Activated naive CD8-positive, alpha-beta T cell treated with anti-CD3 and anti-CD28 coated beads, Interleukin-2, amount 50 U/mL, for 24 hours (primary cell): Measurements from ENCODE around the gene EFCAB13.
"Not testable (repeated sequence)": the region's sequence is repeated elsewhere in the genome, so short reads cannot be mapped to it uniquely, and the experiment has no call there.

Experiments
- ATAC-seq: fragments of 150-1000 bp; cut with Tn5 transposase; one replicate; pipeline ENCODE4 v1.10.0; 2021
- DNase-seq: peaks from one replicate; pipeline ENCODE4 v3.0.0; 2021
- H3K27ac Mint-ChIP-seq: one replicate; pipeline ENCODE4 v1.8.0; 2021; ENCODE audit warnings: mild to moderate bottlenecking, mixed read lengths
- H3K27me3 Mint-ChIP-seq: one replicate; pipeline ENCODE4 v1.8.0; 2021; ENCODE audit warnings: mixed read lengths
- H3K36me3 Mint-ChIP-seq: one replicate; pipeline ENCODE4 v1.8.0; 2021; ENCODE audit warnings: low read depth, mixed read lengths
- H3K4me1 Mint-ChIP-seq: one replicate; pipeline ENCODE4 v1.8.0; 2021; ENCODE audit warnings: mixed read lengths
- H3K4me3 Mint-ChIP-seq: one replicate; pipeline ENCODE4 v1.8.0; 2021; ENCODE audit warnings: mild to moderate bottlenecking, moderate library complexity, mixed read lengths
- H3K9me3 Mint-ChIP-seq: one replicate; pipeline ENCODE4 v1.8.0; 2021; ENCODE audit warnings: mixed read lengths

Gene EFCAB13

GRCh38 chr17:47335101-47335936 lies 11.6 kb downstream of the EFCAB13 start:
- DNase-seq, result no peak
- no peaks in the 10 kb centered on the region for H3K4me1 Mint-ChIP-seq
- peaks cover 16% of the 10 kb centered on the region for H3K36me3 Mint-ChIP-seq
- H3K27ac Mint-ChIP-seq, result no peak overlapping the region
- no peaks in the 10 kb centered on the region for H3K27me3 Mint-ChIP-seq
- H3K9me3 Mint-ChIP-seq, result no peaks in the 10 kb centered on the region
- no peak for ATAC-seq
- H3K4me3 Mint-ChIP-seq, result no peak overlapping the region

DNA sequence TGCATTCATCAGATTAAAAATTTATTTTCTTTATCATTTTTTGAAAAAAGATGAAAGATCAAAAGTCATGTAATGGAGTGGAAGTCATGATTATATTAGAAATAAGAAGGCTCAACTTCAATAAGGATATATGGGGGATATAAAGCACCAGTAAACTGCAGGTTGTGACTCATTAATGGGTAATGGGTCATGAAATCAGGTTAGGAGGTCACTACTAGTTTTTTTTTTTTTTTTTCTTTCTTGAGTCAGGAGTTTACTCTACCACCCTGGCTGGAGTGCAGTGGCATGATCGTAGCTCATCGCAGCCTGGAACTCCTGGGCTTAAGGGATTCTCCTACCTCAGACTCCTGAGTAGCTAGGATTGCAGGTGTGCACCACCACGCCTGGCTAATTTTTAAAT lies 14.3 kb downstream of the EFCAB13 start:
- Mint-ChIP-seq H3K4me1 (no peaks in the 10 kb centered on the region), H3K27me3 (no peaks in the 10 kb centered on the region), H3K4me3 (no peak overlapping the region), H3K36me3 (peaks cover 16% of the 10 kb centered on the region), H3K27ac (no peak overlapping the region), H3K9me3 (no peaks in the 10 kb centered on the region)
- DNase-seq (no peak), ATAC-seq (no peak)

DNA sequence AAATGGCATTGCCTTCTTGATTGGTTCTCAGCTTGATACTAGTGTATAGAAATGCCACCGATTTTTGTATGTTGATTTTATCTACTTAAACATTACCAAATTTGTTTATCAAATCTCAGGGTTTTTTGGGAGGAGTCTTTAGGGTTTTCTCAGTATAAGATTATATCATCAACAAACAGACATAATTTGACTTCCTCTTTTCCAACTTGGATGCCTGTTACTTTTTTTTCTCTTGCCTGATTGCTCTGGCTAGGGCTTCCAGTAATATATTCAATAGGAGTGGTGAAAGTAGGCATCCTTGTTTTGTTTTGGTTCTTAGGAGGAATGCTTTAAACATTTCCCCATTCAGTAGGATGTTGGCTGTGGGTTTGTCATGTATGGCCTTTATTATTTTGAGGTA lies 29.1 kb downstream of the EFCAB13 start:
- Mint-ChIP-seq H3K27me3 (no peaks in the 10 kb centered on the region), H3K4me3 (no peak overlapping the region), H3K27ac (no peak overlapping the region), H3K9me3 (no peaks in the 10 kb centered on the region), H3K4me1 (peaks cover 3% of the 10 kb centered on the region), H3K36me3 (peaks cover 12% of the 10 kb centered on the region)
- ATAC-seq (no peak), DNase-seq (no peak)

DNA sequence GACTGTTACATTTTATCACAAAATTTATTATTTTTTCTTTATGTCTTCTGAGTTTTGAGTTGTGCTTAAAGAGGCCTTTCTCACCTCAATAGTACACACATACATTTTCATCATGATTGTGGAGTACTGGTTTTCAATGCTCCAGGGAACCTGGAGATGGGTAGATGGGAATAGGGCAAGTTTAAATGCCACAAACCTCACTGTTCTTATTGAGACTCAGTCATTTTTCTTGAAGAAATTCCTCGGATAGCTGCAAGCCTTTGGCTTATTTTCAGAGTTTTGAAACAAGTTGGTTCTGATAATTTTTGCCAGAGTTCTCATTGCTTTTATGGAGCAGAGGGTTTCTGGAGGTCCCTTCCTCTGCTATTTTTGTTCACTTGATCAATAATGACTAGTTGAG lies 34.9 kb downstream of the EFCAB13 start:
- Mint-ChIP-seq H3K27ac (no peak overlapping the region), H3K27me3 (no peaks in the 10 kb centered on the region)
- ATAC-seq, result no peak

GRCh38 chr17:47363171-47363570 lies 39.4 kb downstream of the EFCAB13 start:
- no peak overlapping the region for H3K4me3 Mint-ChIP-seq

More for the DNA sequence above, 34.9 kb downstream of the EFCAB13 start:
- Mint-ChIP-seq H3K4me3 (no peak overlapping the region), H3K9me3 (no peaks in the 10 kb centered on the region), H3K4me1 (peaks cover 3% of the 10 kb centered on the region), H3K36me3 (peaks cover 12% of the 10 kb centered on the region)
- no peak for DNase-seq

DNA sequence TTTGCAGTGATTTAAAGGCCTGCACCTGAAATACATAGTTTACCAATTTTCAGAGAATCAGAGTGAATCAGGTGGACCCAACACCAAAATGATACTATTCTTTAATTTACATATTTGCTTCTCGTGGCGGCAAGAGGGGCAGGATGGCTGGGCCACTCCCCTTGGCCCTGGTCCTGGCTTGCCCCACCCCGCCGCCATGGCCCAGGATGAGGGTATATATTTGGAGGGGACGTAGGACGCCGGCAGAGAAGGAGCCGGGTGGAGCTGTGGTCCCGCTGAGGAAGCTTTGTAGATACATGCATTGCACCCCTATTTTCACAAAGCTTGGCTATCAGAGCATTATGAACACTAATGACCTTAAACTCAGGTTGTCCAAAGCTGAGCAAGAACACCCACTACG lies 43.5 kb downstream of the EFCAB13 start:
- Mint-ChIP-seq H3K27me3 (no peaks in the 10 kb centered on the region), H3K4me1 (no peaks in the 10 kb centered on the region), H3K27ac (no peak overlapping the region), H3K4me3 (no peak overlapping the region), H3K9me3 (peaks cover under 1% of the 10 kb centered on the region), H3K36me3 (peaks cover under 1% of the 10 kb centered on the region)
- no peak for ATAC-seq
- DNase-seq, result no peak

More at GRCh38 chr17:47363171-47363570, 39.4 kb downstream of the EFCAB13 start:
- ATAC-seq (no peak), DNase-seq (no peak)
- Mint-ChIP-seq H3K9me3 (no peaks in the 10 kb centered on the region), H3K27ac (no peak overlapping the region), H3K4me1 (no peaks in the 10 kb centered on the region), H3K27me3 (no peaks in the 10 kb centered on the region), H3K36me3 (no peaks in the 10 kb centered on the region)

GRCh38 chr17:47368262-47368661 lies 44.5 kb downstream of the EFCAB13 start:
- Mint-ChIP-seq H3K4me1 (no peaks in the 10 kb centered on the region), H3K4me3 (no peak overlapping the region), H3K27ac (no peak overlapping the region), H3K27me3 (no peaks in the 10 kb centered on the region), H3K36me3 (peaks cover 9% of the 10 kb centered on the region), H3K9me3 (peaks cover 11% of the 10 kb centered on the region)
- DNase-seq (no peak), ATAC-seq (no peak)

DNA sequence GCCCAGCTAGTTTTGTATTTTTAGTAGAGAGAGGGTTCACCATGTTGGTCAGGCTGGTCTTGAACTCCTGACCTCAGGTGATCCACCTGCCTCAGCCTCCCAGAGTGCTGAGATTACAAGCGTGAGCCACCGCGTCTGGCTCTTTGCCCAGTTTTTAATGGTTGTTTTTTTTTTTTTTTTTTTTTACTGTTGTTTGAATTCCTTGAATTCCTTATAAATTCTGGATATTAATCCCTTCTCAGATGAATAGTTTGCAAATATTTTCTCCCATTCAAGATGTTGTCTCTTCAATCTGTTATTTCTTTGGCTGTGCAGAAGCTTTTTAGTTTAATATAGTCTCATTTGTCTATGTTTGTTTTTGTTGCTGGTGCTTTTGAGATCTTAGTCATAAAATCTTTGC lies 47.1 kb downstream of the EFCAB13 start:
- not testable (repeated sequence) for H3K27me3 Mint-ChIP-seq, H3K27ac Mint-ChIP-seq, H3K4me1 Mint-ChIP-seq, H3K4me3 Mint-ChIP-seq, ATAC-seq, DNase-seq
- Mint-ChIP-seq H3K36me3 (peaks cover 15% of the 10 kb centered on the region), H3K9me3 (peaks cover 13% of the 10 kb centered on the region)

GRCh38 chr17:47373002-47373401 lies 49.2 kb downstream of the EFCAB13 start:
- H3K9me3 Mint-ChIP-seq, result peaks cover 13% of the 10 kb centered on the region
- H3K4me1 Mint-ChIP-seq, result no peaks in the 10 kb centered on the region
- H3K27me3 Mint-ChIP-seq, result no peaks in the 10 kb centered on the region
- H3K36me3 Mint-ChIP-seq, result peaks cover 15% of the 10 kb centered on the region
- DNase-seq (no peak), ATAC-seq (no peak)
- no peak overlapping the region for H3K27ac Mint-ChIP-seq
- H3K4me3 Mint-ChIP-seq, result no peak overlapping the region

GRCh38 chr17:47376247-47376646 lies 52.5 kb downstream of the EFCAB13 start:
- DNase-seq (no peak), ATAC-seq (no peak)
- Mint-ChIP-seq H3K4me3 (no peak overlapping the region), H3K36me3 (peaks cover 18% of the 10 kb centered on the region), H3K27ac (no peak overlapping the region), H3K9me3 (peaks cover 13% of the 10 kb centered on the region), H3K4me1 (no peaks in the 10 kb centered on the region), H3K27me3 (no peaks in the 10 kb centered on the region)

GRCh38 chr17:47388825-47389224 lies 65.1 kb downstream of the EFCAB13 start:
- H3K36me3 Mint-ChIP-seq, result peaks cover 16% of the 10 kb centered on the region
- ATAC-seq (no peak), DNase-seq (no peak)
- H3K27ac Mint-ChIP-seq, result no peak overlapping the region
- H3K9me3 Mint-ChIP-seq, result peaks cover 13% of the 10 kb centered on the region
- no peaks in the 10 kb centered on the region for H3K4me1 Mint-ChIP-seq
- H3K4me3 Mint-ChIP-seq, result no peak overlapping the region
- H3K27me3 Mint-ChIP-seq, result no peaks in the 10 kb centered on the region

DNA sequence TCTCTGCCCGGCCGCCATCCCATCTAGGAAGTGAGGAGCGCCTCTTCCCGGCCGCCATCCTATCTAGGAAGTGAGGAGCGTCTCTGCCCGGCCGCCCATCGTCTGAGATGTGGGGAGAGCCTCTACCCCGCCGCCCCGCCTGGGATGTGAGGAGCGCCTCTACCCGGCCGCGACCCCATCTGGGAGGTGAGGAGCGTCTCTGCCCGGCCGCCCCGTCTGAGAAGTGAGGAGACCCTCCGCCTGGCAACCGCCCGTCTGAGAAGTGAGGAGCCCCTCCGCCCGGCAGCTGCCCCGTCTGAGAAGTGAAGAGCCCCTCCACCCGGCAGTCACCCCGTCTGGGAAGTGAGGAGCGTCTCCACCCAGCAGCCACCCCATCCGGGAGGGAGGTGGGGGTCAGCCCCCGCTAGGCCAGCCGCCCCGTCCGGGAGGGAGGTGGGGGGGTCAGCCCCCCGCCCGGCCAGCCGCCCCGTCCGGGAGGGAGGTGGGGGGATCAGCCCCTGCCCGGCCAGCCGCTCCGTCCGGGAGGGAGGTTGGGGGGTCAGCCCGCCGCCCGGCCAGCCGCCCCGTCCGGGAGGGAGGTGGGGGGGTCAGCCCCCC lies 73.9 kb downstream of the EFCAB13 start:
- DNase-seq, H3K27me3 Mint-ChIP-seq, H3K27ac Mint-ChIP-seq, H3K4me1 Mint-ChIP-seq, H3K4me3 Mint-ChIP-seq, H3K36me3 Mint-ChIP-seq, ATAC-seq, H3K9me3 Mint-ChIP-seq: not testable (repeated sequence)

- H3K4me1 Mint-ChIP-seq, result no peaks in the 10 kb centered on the region
Measured at GRCh38 chr17:47400333-47400732, 76.6 kb downstream of the EFCAB13 start.

GRCh38 chr17:47401100-47401499 lies 77.3 kb downstream of the EFCAB13 start:
- H3K9me3 Mint-ChIP-seq, result no peaks in the 10 kb centered on the region
- no peak overlapping the region for H3K4me3 Mint-ChIP-seq
- H3K27me3 Mint-ChIP-seq, result no peaks in the 10 kb centered on the region
- no peak for DNase-seq
- peaks cover 2% of the 10 kb centered on the region for H3K36me3 Mint-ChIP-seq
- H3K4me1 Mint-ChIP-seq, result no peaks in the 10 kb centered on the region
- H3K27ac Mint-ChIP-seq, result no peak overlapping the region
- ATAC-seq, result no peak

More at GRCh38 chr17:47400333-47400732, 76.6 kb downstream of the EFCAB13 start:
- Mint-ChIP-seq H3K36me3 (peaks cover 2% of the 10 kb centered on the region), H3K27me3 (no peaks in the 10 kb centered on the region), H3K27ac (no peak overlapping the region), H3K4me3 (no peak overlapping the region), H3K9me3 (no peaks in the 10 kb centered on the region)
- ATAC-seq (no peak), DNase-seq (no peak)

DNA sequence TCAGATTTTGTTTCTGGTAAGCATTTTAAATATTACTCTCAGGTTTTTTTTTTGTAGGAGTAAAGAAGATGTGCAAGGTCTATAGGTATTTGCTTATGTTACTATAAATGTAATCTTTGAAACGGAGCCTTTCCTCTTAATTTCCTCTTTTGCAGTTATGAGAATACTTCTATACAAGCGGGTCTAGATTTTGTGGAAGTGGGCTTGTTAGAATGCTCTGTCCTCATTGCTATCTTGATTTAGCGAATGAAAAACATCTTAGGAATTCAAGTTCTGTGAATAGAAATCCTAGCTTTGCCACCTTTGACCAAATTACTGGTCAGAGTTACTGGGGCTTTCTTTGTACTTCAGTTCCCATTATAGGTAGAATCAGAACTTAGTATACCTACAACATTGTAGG lies 80.3 kb downstream of the EFCAB13 start:
- ATAC-seq, result no peak
- H3K36me3 Mint-ChIP-seq, result peaks cover 3% of the 10 kb centered on the region

More for the DNA sequence above, 80.3 kb downstream of the EFCAB13 start:
- no peaks in the 10 kb centered on the region for H3K27me3 Mint-ChIP-seq
- H3K9me3 Mint-ChIP-seq, result no peaks in the 10 kb centered on the region
- H3K27ac Mint-ChIP-seq, result no peak overlapping the region
- no peak overlapping the region for H3K4me3 Mint-ChIP-seq
- H3K4me1 Mint-ChIP-seq, result no peaks in the 10 kb centered on the region
- DNase-seq, result no peak
